G401 (cell line): ENCODE data around the gene RAD18. TPM values are rescaled to one million over a fixed set of nuclear protein-coding genes. Genes with fewer than 3 reads are reported as not detected.

Source experiments
- DNase-seq: peaks from one replicate; pipeline ENCODE4 v3.0.0-alpha.2; 2015; ENCODE audit warnings: low spot score
- in situ Hi-C: cut with HindIII; loops from 2 replicates; pipeline ENCODE4 v1.10.0; 2016; ENCODE audit warnings: low sequenced_read_pairs, mixed read lengths
- total RNA-seq: library from RNA; depleted of rRNA; stranded (reverse); fragments of >200 nt; shearing (Covaris generic); gene quantifications from 2 replicates; pipeline ENCODE4 v1.2.3, GENCODE V29; 2014

RAD18 gene
- total RNA-seq, 1 experiment from 2014 or later, result 29.5 TPM

GRCh38 chr3:8931342-8931741, 31.9 kb downstream of the RAD18 start:
- in situ Hi-C loops, result no loop called here
- DNase-seq, result no peak

- no peak for DNase-seq
- in situ Hi-C loops, result no loop called here
Observed at GRCh38 chr3:8929860-8930259, 33.4 kb downstream of the RAD18 start.

- no peak for DNase-seq
- in situ Hi-C loops, result no loop called here
Observed at GRCh38 chr3:8914491-8914890, 48.8 kb downstream of the RAD18 start.

- in situ Hi-C loops, result no loop called here
- no peak for DNase-seq
Observed at GRCh38 chr3:8911781-8912180, 51.5 kb downstream of the RAD18 start.

- in situ Hi-C loops, result no loop called here
- DNase-seq, result no peak
Observed at GRCh38 chr3:8909160-8909559, 54.1 kb downstream of the RAD18 start.

- no peak for DNase-seq
- in situ Hi-C loops, result no loop called here
Observed at GRCh38 chr3:8903191-8903590, 60.1 kb downstream of the RAD18 start.

GRCh38 chr3:8900869-8901268, 62.4 kb downstream of the RAD18 start:
- DNase-seq, result no peak
- in situ Hi-C loops, result no loop called here

- in situ Hi-C loops, result no loop called here
- DNase-seq, result no peak
Observed at GRCh38 chr3:8899876-8900460, 63.3 kb downstream of the RAD18 start.

GRCh38 chr3:8895829-8896228, 67.4 kb downstream of the RAD18 start:
- DNase-seq, result no peak
- in situ Hi-C loops, result no loop called here

- in situ Hi-C loops, result no loop called here
Observed at GRCh38 chr3:8893001-8893400, 70.3 kb downstream of the RAD18 start.

GRCh38 chr3:8891774-8892173, 71.5 kb downstream of the RAD18 start:
- in situ Hi-C loops, result no loop called here
- DNase-seq, result no peak

More at GRCh38 chr3:8893001-8893400, 70.3 kb downstream of the RAD18 start:
- DNase-seq, result no peak

- in situ Hi-C loops, result no loop called here
Observed at GRCh38 chr3:8891303-8891702, 72.0 kb downstream of the RAD18 start.

GRCh38 chr3:8888301-8888915, 74.9 kb downstream of the RAD18 start:
- DNase-seq, result no peak
- in situ Hi-C loops, result no loop called here

More at GRCh38 chr3:8891303-8891702, 72.0 kb downstream of the RAD18 start:
- no peak for DNase-seq

GRCh38 chr3:8887435-8888300, 75.6 kb downstream of the RAD18 start:
- no peak for DNase-seq

GRCh38 chr3:8886546-8886945, 76.7 kb downstream of the RAD18 start:
- in situ Hi-C loops, result no loop called here
- no peak for DNase-seq

More at GRCh38 chr3:8887435-8888300, 75.6 kb downstream of the RAD18 start:
- in situ Hi-C loops, result no loop called here

- in situ Hi-C loops, result no loop called here
Observed at GRCh38 chr3:8885536-8886316, 77.5 kb downstream of the RAD18 start.

GRCh38 chr3:8884630-8885290, 78.5 kb downstream of the RAD18 start:
- in situ Hi-C loops, result no loop called here
- no peak for DNase-seq

More at GRCh38 chr3:8885536-8886316, 77.5 kb downstream of the RAD18 start:
- no peak for DNase-seq

GRCh38 chr3:8882642-8883041, 80.6 kb downstream of the RAD18 start:
- DNase-seq, result no peak
- in situ Hi-C loops, result no loop called here

GRCh38 chr3:8882171-8882593, 81.1 kb downstream of the RAD18 start:
- in situ Hi-C loops, result no loop called here

More at GRCh38 chr3:8882171-8882593, 81.1 kb downstream of the RAD18 start:
- no peak for DNase-seq
